ENCODE data around the gene RREB1. TPM values are rescaled to one million over a fixed set of nuclear protein-coding genes. Genes with fewer than 3 reads are reported as not detected.

RREB1 gene
- total and polyA plus RNA-seq, 7 experiments from 2014 or later, result 4.2 to 56.7 (median 49.2) TPM

- CTCF ChIA-PET, result no interaction called here
- H3K27ac ChIP-seq (ENCODE audit: low read depth, low read length), result no peak overlapping the region
- peaks cover 7 to 28% (median 16%) of the 10 kb centered on the region in 5 donors for H3K27me3 Mint-ChIP-seq
- H3K9me3 ChIP-seq (ENCODE audit: control insufficient read depth in 2 of 3, low read length in 3 of 3), result no peaks in the 10 kb centered on the region
- no peak overlapping the region for H3K4me3 Mint-ChIP-seq
- no peaks in the 10 kb centered on the region for H3K27me3 ChIP-seq (ENCODE audit: control insufficient read depth in 2 of 2, insufficient read depth in 2 of 2, low read length in 2 of 2)
- H3K36me3 Mint-ChIP-seq, result no peaks in the 10 kb centered on the region
- ATAC-seq (no peak), DNase-seq (no peak)
- H3K4me1 ChIP-seq (ENCODE audit: control insufficient read depth in 2 of 2, insufficient read depth in 2 of 2, low read length in 2 of 2), result no peaks in the 10 kb centered on the region
- no peaks in the 10 kb centered on the region for H3K36me3 ChIP-seq (ENCODE audit: control insufficient read depth in 2 of 3, insufficient read depth in 3 of 3, low read length in 3 of 3)
- intact Hi-C loops (cut with micrococcal nuclease), result no loop called here
- peaks cover 0 to 17% (median 2%) of the 10 kb centered on the region in 11 donors for H3K9me3 Mint-ChIP-seq
- no peak overlapping the region for H3K4me3 ChIP-seq (ENCODE audit: low read length)
- POLR2A ChIA-PET, result no interaction called here
- peaks cover 7 to 26% (median 20%) of the 10 kb centered on the region in 7 donors for H3K4me1 Mint-ChIP-seq
- no peak overlapping the region for H3K27ac Mint-ChIP-seq
These were observed 149.9 kb downstream of the RREB1 start for GRCh38 chr6:7257521-7258230.

- Mint-ChIP-seq H3K4me3 (no peak overlapping the region), H3K4me1 (peaks cover 7 to 26% (median 20%) of the 10 kb centered on the region in 7 donors), H3K9me3 (peaks cover 0 to 17% (median 2%) of the 10 kb centered on the region in 11 donors), H3K27ac (no peak overlapping the region), H3K27me3 (peaks cover 7 to 28% (median 16%) of the 10 kb centered on the region in 5 donors), H3K36me3 (no peaks in the 10 kb centered on the region)
- Histone ChIP-seq H3K27me3 (ENCODE audit: control insufficient read depth in 2 of 2, insufficient read depth in 2 of 2, low read length in 2 of 2) (no peaks in the 10 kb centered on the region), H3K36me3 (ENCODE audit: control insufficient read depth in 2 of 3, insufficient read depth in 3 of 3, low read length in 3 of 3) (no peaks in the 10 kb centered on the region), H3K27ac (ENCODE audit: low read depth, low read length) (no peak overlapping the region), H3K4me1 (ENCODE audit: control insufficient read depth in 2 of 2, insufficient read depth in 2 of 2, low read length in 2 of 2) (no peaks in the 10 kb centered on the region), H3K9me3 (ENCODE audit: control insufficient read depth in 2 of 3, low read length in 3 of 3) (no peaks in the 10 kb centered on the region), H3K4me3 (ENCODE audit: low read length) (no peak overlapping the region)
- POLR2A ChIA-PET, result no interaction called here
- intact Hi-C loops (cut with micrococcal nuclease), result no loop called here
- no peak for ATAC-seq
- CTCF ChIA-PET, result no interaction called here
- no peak for DNase-seq
These were observed 150.5 kb downstream of the RREB1 start for GRCh38 chr6:7258231-7258763.

- Histone ChIP-seq H3K36me3 (ENCODE audit: control insufficient read depth in 2 of 3, insufficient read depth in 3 of 3, low read length in 3 of 3) (no peaks in the 10 kb centered on the region), H3K27me3 (ENCODE audit: control insufficient read depth in 2 of 2, insufficient read depth in 2 of 2, low read length in 2 of 2) (no peaks in the 10 kb centered on the region), H3K9me3 (ENCODE audit: control insufficient read depth in 2 of 3, low read length in 3 of 3) (no peaks in the 10 kb centered on the region), H3K4me3 (ENCODE audit: low read length) (peak overlapping the region; percentile 62), H3K27ac (ENCODE audit: low read depth, low read length) (peak overlapping the region; percentile 11), H3K4me1 (ENCODE audit: control insufficient read depth in 2 of 2, insufficient read depth in 2 of 2, low read length in 2 of 2) (no peaks in the 10 kb centered on the region)
- peaks cover 7 to 28% (median 16%) of the 10 kb centered on the region in 5 donors for H3K27me3 Mint-ChIP-seq
- no peak for DNase-seq
- ChIA-PET POLR2A (no interaction called here), CTCF (no interaction called here)
- no peaks in the 10 kb centered on the region for H3K36me3 Mint-ChIP-seq
- H3K4me3 Mint-ChIP-seq, result peak overlapping the region; percentile 85 to 97 (median 89)
- H3K9me3 Mint-ChIP-seq, result peaks cover 0 to 13% (median 2%) of the 10 kb centered on the region in 11 donors
- peak; percentile 25 for ATAC-seq
- H3K4me1 Mint-ChIP-seq, result peaks cover 7 to 26% (median 20%) of the 10 kb centered on the region in 7 donors
- peak overlapping the region in 6 of 9 donors; percentile 46 to 80 (median 58) for H3K27ac Mint-ChIP-seq
- intact Hi-C loops (cut with micrococcal nuclease), result no loop called here
These were observed 152.7 kb downstream of the RREB1 start for GRCh38 chr6:7260291-7261031.

GRCh38 chr6:7261032-7261841, 153.5 kb downstream of the RREB1 start:
- DNase-seq (peak in 7 of 9 donors; percentile 14 to 69 (median 18)), ATAC-seq (peak; percentile 87)
- Mint-ChIP-seq H3K4me1 (peaks cover 7 to 26% (median 20%) of the 10 kb centered on the region in 7 donors), H3K9me3 (peaks cover 0 to 15% (median 2%) of the 10 kb centered on the region in 11 donors), H3K4me3 (peak overlapping the region; percentile 85 to 97 (median 89)), H3K27ac (peak overlapping the region in 7 of 9 donors; percentile 46 to 80 (median 56)), H3K36me3 (no peaks in the 10 kb centered on the region), H3K27me3 (peaks cover 7 to 28% (median 16%) of the 10 kb centered on the region in 5 donors)
- no peaks in the 10 kb centered on the region for H3K4me1 ChIP-seq (ENCODE audit: control insufficient read depth in 2 of 2, insufficient read depth in 2 of 2, low read length in 2 of 2)
- CTCF ChIA-PET, result interaction anchor here (0.8 kb wide), 1 partner anchor 14 kb away, joined by 3 read pairs; no protein-coding TSS in a partner anchor
- intact Hi-C loops (cut with micrococcal nuclease), result no loop called here
- H3K27me3 ChIP-seq (ENCODE audit: control insufficient read depth in 2 of 2, insufficient read depth in 2 of 2, low read length in 2 of 2), result no peaks in the 10 kb centered on the region
- peak overlapping the region; percentile 62 for H3K4me3 ChIP-seq (ENCODE audit: low read length)
- H3K27ac ChIP-seq (ENCODE audit: low read depth, low read length), result peak overlapping the region; percentile 11
- no peaks in the 10 kb centered on the region for H3K9me3 ChIP-seq (ENCODE audit: control insufficient read depth in 2 of 3, low read length in 3 of 3)
- POLR2A ChIA-PET, result no interaction called here
- H3K36me3 ChIP-seq (ENCODE audit: control insufficient read depth in 2 of 3, insufficient read depth in 3 of 3, low read length in 3 of 3), result no peaks in the 10 kb centered on the region

GRCh38 chr6:7261852-7262461, 154.2 kb downstream of the RREB1 start:
- Histone ChIP-seq H3K27ac (ENCODE audit: low read depth, low read length) (no peak overlapping the region), H3K36me3 (ENCODE audit: control insufficient read depth in 2 of 3, insufficient read depth in 3 of 3, low read length in 3 of 3) (no peaks in the 10 kb centered on the region), H3K4me3 (ENCODE audit: low read length) (peak overlapping the region; percentile 62), H3K9me3 (ENCODE audit: control insufficient read depth in 2 of 3, low read length in 3 of 3) (no peaks in the 10 kb centered on the region), H3K27me3 (ENCODE audit: control insufficient read depth in 2 of 2, insufficient read depth in 2 of 2, low read length in 2 of 2) (no peaks in the 10 kb centered on the region), H3K4me1 (ENCODE audit: control insufficient read depth in 2 of 2, insufficient read depth in 2 of 2, low read length in 2 of 2) (no peaks in the 10 kb centered on the region)
- ChIA-PET POLR2A (no interaction called here), CTCF (interaction anchor here (0.8 kb wide), 1 partner anchor 13 kb away, joined by 3 read pairs; no protein-coding TSS in a partner anchor)
- H3K4me3 Mint-ChIP-seq, result peak overlapping the region; percentile 66 to 97 (median 88)
- ATAC-seq (no peak), DNase-seq (no peak)
- intact Hi-C loops (cut with micrococcal nuclease), result no loop called here
- H3K9me3 Mint-ChIP-seq, result peaks cover 0 to 14% (median 3%) of the 10 kb centered on the region in 11 donors
- peaks cover 7 to 28% (median 16%) of the 10 kb centered on the region in 5 donors for H3K27me3 Mint-ChIP-seq
- H3K27ac Mint-ChIP-seq, result peak overlapping the region in 1 of 9 donors; percentile 24
- peaks cover 7 to 26% (median 20%) of the 10 kb centered on the region in 7 donors for H3K4me1 Mint-ChIP-seq
- peaks cover 0 to 4% (median 0%) of the 10 kb centered on the region in 5 donors for H3K36me3 Mint-ChIP-seq

Measured in naive thymus-derived CD4-positive, alpha-beta T cell (primary cell).